ENCODE measurements around the gene NACAD. TPM values are rescaled to one million over a fixed set of nuclear protein-coding genes. Genes with fewer than 3 reads are reported as not detected.

Gene NACAD
- total RNA-seq, 1 donor from 2014 or later: 0.68 TPM

DNA sequence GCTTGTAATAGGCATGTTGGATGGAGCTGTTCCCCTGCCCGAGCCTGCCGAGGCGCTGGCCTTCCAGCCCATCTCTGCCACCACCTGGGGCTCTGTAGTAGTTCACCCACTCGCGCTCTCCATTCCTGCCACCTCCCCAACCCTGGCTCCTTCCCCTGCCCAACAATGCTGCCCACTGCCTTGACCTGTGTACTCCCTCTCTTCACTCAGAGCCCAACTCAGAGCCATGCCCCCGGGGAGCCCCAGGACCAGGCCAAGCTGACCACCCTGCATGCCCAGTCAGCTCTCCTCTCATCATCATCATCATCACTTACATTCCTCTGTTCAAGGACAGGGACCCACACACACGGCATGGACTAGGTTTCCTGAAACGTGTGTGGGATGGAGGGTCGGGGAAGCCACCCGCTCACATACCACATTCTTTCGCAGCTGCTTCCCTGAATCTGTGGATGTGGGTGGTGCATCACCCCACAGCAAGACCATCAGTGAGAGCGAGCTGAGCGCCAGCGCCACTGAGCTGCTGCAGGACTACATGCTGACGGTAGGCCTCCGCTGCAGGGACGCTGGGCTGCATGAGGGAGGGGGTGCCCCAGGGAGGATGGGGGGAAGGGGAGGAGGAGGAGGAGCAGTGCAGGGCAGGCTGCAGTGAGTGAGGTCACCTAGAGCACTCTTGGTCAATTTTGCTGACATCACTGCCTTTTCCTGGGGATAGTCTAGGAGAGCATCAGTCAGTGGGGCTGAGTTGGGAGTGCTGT is 15.6 kb downstream of the NACAD start:
- DNase-seq: no peak

GRCh38 chr7:45072131-45073030 is 16.4 kb downstream of the NACAD start:
- no peak for DNase-seq

DNA sequence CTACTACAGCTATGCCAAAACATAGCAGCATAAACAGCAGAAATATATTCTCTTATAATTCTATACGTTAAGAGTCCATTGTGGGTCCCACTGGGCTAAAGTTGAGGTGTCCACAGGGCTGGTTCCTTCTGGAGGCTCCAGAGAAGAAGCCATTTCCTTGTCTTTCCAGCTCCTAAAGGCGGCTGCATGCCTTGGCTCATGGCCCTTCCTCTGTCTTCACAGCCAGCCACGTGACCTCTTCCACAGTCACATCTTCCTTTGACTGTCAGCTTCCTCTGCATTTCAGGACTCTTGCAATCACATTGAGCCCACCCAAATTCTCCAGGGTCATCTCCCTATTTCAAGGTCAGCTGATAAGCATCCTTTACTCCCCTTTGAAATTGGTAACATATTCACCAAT is 17.2 kb downstream of the NACAD start:
- DNase-seq: no peak

DNA sequence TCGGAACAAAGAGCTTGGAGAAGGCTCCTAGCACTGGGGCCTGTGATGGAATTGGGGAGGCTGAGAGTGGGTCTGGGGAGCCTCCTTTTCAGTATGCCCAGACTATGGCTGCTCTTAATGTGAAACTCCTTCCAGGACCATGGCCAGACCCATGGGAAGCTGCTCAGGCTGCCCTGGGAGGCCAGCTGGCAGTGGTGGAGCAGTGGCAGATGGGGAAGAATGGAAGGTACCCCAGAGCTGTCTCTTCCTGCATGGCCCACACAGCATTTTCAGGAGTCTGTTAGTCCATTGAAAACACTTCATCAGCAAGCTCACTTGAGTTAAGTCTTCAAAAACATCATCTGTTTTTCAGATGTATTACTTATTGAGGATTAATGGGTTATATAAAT is 18.5 kb downstream of the NACAD start:
- no peak for DNase-seq

DNA sequence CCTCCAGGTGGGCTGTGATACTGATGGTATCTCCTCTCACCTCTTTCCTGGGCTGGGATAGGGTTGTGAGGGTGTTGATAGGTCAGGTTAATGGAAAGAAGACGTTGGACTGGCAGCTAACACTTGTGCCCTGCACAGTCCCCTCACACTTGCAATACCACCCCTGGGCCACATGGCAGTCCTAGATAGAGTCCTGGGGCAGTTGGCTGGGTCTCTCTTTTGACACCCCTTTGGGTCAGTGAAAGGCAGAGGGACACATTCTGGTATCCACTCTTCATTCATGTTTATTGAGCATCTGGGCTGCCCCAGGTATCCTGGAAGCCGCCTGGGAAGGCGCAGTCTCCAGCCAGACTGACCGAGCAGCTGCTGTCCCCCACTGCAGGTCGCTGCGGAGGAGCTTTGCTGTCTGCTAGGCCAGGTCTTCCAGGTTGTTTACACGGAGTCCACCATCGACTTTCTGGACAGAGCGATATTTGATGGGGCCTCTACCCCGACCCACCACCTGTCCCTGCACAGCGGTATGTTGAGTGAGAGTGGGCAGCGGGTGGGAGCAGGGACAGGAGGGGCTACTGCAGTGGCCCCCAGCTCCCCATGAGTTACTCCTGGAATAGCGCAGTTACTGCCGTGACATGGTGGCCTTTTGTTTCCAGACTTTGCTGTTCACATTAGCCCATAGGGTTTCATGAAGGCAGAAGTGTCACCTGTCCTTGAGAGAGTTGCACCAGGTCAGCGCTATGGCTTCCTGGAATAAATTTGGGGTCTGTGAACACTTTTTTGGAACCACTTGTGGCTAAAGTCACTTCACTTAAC is 19.1 kb downstream of the NACAD start:
- DNase-seq: no peak

- no peak for DNase-seq
Measured at GRCh38 chr7:45068236-45069023, 20.3 kb downstream of the NACAD start.

GRCh38 chr7:45067582-45067981 is 21.2 kb downstream of the NACAD start:
- no peak for DNase-seq

GRCh38 chr7:45066409-45066808 is 22.4 kb downstream of the NACAD start:
- DNase-seq: no peak

- DNase-seq: no peak
Measured at GRCh38 chr7:45065031-45065995, 23.5 kb downstream of the NACAD start.

- DNase-seq: no peak
Measured at GRCh38 chr7:45064047-45064725, 24.6 kb downstream of the NACAD start.

- DNase-seq: no peak
Measured at GRCh38 chr7:45061806-45062425, 26.9 kb downstream of the NACAD start.

DNA sequence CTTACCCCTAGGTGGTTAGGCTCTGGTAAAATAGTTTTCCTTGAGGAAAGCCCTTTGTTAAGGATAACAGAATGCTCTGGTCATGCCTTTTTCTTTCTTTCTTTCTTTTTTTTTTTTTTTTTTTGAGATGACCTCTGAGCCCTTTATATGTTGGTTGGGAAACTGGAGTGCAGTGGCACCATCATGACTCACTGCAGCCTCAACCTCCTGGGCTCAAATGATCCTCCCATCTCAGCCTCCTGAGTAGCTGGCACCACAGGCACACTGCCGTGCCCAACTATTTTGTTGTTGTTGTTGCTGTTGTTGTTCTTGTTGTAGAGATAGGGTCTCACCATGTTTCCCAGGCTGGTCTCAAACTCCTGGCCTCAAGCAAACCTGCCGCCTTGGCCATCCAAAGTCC is 27.4 kb downstream of the NACAD start:
- DNase-seq: no peak

- no peak for DNase-seq
Measured at GRCh38 chr7:45060295-45060694, 28.5 kb downstream of the NACAD start.

DNA sequence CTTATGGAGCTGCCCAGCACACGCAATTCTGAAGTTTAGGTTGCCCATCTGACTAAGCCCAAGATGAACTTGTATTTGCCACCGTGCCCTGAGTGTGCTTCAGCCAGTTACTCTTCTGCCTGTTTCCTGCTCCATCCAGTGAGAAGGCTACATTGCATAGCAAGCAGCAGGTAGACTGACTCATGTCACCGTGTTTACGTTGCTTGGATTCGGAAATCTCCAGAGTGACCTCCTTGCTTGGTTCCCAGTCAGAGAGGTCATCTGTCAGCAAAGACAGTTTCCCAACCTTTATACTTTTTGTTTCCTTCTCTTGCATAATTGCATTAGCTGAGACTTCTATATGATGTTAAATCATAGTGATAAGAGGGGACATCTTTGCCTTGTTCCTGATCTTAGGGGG is 30.9 kb downstream of the NACAD start:
- peak; percentile 24 for DNase-seq

DNA sequence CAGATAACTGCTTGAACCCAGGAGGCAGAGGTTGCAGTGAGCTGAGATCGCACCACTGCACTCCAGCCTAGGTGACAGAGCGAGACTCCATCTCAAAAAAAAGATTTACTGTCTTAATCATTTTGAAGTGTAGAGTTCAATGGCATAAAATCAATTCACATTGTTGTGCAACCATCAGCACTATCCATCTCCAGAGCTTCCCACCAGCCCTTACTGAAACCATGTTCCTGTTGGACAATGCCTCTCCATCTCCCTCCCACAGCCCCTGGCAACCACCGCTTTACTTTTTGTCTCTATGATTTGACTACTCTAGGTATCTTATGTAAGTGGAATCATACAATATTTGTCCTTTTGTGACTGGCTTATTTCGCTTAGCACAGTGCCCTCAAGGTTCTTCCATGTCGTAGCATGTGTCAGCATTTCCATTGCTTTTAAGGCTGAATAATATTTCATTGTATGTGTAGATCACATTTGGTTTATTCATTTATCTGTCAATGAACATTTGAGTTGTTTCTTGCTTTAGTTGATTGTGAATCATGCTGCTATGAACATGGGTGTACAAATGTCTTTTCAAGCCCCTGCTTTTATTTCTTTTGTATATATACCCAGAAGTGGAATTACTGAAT is 33.1 kb downstream of the NACAD start:
- no peak for DNase-seq

DNA sequence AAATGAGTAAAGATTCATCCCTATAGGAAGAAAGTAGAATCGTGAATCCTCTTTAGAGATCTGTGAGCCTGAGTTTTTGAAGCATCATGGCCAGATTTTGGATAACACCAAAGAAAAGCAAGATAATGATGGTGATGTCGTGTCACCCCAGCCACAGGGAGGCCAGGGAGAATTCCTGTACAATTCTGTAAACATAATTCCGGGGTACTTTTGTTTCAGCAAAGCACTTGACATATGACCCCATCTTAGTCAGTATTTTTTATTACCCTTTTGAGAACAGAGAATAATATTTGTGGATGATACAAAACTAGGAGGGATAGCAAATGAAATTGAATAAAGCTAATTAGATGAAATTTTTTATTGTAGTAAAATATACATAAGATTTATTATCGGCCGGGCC is 33.8 kb downstream of the NACAD start:
- DNase-seq: no peak

- no peak for DNase-seq
Measured at GRCh38 chr7:45054442-45054841, 34.3 kb downstream of the NACAD start.

DNA sequence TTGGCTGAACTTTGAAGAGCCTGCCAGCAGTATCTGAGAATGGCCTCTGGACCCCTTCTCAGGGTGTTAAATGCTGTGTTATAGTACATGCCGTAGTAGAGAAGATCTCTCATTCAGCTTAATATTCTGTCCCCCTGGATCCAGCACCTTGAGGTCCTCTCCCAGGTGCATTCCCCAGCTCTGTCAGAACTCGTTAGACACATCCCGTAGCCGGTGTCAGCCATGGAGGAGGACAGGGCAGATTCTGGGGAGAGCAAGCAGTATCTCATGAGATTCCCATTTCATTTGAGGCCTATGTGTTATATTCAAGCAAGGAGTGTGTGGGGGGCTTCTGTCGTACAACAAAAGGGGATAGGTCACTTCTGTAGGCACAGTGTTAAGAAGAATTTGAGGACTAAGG is 34.8 kb downstream of the NACAD start:
- no peak for DNase-seq

DNA sequence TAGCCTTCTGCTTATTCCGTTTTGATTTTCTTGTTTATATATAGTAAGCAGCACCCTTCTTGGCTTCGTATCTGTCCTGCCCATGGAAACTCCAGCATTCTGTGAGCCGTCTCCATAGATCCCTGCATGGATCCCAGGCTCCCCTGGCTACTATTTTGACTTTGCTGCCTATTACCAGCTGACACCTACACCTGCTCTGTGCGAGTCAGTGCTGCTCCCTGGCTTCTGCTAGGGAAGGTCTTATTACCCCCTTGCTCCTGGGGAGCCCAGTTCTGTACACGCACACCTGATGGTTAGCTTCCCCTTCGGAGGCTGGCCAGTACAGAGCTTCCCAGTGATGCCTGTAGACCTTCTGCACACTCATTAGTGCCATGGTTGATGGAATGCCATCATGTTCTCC is 35.4 kb downstream of the NACAD start:
- DNase-seq: no peak

- DNase-seq: no peak
Measured at GRCh38 chr7:45052011-45052410, 36.8 kb downstream of the NACAD start.

Measured in dermis blood vessel endothelial cell (primary cell).